NCI-H2029 treated with DMSO at 0.1 percent for 48 hours (cell line): Measurements from ENCODE around the gene GPBAR1.
"Not testable (repeated sequence)": the region's sequence is repeated elsewhere in the genome, so short reads cannot be mapped to it uniquely, and the experiment has no call there.

ENCODE experiments used
- DNase-seq: peaks from one replicate; lab custom pipeline; 2025; lab: John Stamatoyannopoulos, UW

GPBAR1 gene

DNA sequence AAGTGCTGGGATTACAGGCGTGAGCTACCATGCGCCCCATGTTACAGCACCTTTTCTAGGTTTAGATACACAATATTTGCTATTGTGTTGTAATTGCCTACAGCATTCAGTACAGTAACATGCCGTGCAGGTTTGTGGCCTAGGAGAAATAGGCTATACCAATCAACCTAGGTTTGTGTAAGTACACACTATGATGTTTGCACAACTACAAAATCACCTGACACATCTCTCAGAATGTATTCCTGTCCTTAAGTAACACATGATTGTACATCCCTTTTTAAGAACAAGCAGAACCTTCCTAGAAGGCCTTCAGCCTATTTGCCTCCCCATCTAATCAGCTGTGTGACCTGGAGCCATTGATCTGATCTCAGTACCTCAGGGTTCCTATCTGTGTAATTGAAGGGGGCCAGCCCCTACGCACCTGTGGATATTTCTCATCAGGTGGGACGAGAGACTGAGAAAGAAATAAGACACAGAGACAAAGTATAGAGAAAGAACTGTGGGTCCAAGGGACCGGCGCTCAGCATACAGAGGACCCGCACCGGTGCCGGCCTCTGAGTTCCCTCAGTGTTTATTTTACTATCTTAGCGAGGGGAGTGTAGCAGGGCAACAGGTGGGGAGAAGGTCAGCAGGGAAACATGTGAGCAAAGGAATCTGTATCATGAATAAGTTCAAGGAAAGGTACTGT is 50.2 kb downstream of the GPBAR1 start:
- DNase-seq, result no peak

DNA sequence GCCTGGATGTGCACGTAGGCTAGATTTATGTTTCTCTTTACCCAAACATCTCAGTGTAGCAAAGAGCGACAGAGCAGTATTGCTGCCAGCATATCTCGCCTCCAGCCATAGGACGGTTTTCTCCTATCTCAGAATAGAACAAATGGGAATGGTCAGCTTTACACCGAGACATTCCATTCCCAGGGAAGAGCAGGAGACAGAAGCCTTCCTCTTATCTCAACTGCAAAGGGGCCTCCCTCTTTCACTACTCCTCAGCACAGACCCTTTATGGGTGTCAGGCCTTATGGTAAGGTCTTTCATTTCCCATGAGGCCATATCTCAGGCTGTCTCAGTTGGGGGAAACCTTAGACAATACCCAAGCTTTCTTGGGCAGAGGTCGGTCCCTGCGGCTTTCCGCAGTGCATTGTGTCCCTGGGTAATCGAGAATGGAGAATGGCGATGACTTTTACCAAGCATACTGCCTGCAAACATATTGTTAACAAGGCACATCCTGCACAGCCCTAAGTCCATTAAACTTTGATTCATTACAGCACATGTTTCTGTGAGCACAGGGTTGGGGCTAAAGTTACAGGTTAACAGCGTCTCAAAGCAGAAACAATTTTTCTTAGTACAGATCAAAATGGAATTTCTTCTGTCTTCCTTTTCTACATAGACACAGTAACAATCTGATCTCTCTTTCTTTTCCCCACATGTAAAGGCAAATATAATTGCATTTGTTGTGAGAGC is 50.9 kb downstream of the GPBAR1 start:
- DNase-seq, result not testable (repeated sequence)

DNA sequence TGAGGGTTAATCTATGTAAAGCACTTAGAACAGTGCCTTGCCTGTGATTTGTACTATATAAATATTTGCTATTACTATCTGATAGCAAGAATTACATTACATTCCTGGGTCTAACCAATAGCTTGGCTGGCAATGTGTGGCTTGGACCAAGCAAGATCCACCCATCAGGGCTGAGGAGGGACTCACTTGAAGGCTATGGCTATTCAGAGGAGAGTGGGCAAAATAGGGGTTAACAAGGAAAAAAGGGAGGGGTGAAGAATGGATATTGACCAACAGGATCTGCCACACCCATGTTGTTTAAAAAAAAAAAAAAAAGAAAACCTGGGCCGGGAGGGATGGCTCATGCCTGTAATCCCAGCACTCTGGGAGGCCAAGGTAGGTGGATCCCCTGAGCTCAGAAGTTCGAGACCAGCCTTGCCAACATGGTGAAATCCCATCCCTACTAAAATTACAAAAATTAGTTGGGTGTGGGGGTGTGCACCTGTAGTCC is 51.5 kb downstream of the GPBAR1 start:
- DNase-seq, result no peak

DNA sequence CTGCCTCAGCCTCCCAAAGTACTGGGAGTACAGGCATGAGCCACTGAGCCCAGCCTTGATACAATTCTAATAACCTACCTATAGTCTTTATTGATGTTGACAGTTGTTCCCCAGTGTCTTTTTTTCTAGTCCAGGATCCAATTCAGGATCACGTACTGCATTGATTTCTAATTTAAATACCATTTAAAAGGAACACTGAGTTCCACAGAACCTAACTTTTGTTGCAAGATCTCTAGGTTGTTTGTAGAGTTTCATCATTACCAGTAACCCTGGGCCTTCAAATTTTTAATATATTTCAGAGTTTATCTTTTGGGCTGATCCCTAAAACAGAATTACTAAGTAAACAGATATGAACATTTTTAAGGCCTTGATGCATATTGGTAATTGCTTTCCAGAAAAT is 52.5 kb downstream of the GPBAR1 start:
- no peak for DNase-seq
